GM15510 (cell line): ENCODE measurements around the gene RNF224.
A peak's percentile ranks its signal among the peaks of the same experiment; 100 is the strongest.

Source experiments
- POLR2A ChIP-seq: IDR thresholded peaks from 3 replicates; pipeline ENCODE4 v1.6.1; 2011; ENCODE audit warnings: borderline replicate concordance; ENCODE audit not compliant: insufficient read length; ENCODE audit errors: extremely low read depth

RNF224 gene

GRCh38 chr9:137199411-137200121 lies 27.7 kb upstream of the RNF224 start:
- no peak for TF ChIP-seq POLR2A

- TF ChIP-seq POLR2A = peak; percentile 94
Measured at GRCh38 chr9:137200311-137201204, 26.7 kb upstream of the RNF224 start, which contains the start of gene TPRN. TSS of gene TPRN (minus strand) at chr9:137200741. CDS start at chr9:137200711, 30 bp downstream.

DNA sequence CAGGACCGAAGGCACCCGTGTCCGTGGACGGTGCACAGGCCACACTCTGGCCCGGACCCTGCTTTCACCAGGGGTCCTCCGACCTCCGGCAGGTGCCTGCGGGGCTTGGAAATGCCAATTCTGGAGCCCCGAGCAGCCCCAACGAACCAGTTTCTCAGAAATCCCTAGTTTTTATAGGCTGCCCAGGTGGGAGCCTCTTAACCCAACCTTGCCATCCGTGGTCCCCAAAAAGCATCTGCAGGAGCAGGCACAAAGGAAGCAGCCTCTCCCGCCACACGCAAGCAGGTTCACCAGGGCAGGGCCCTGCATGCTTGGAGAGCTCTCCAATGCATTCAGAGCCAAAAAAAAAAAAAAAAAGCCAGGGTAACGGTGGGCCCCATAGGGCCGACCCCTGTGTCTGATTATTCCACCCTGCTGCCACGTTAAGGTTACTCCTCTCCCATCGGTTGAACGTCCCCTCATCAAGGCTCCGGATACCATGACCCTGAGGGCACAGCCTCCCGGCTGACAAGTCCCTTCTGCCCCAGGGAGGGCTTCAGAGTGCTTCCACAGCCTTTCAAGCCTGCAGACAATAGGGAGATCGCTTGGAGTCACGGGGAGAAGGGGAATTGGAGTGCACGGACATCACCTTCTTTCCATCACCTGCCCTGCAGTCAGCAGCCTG lies 26.0 kb upstream of the RNF224 start:
- no peak for TF ChIP-seq POLR2A

- TF ChIP-seq POLR2A = no peak
Measured at GRCh38 chr9:137202966-137203365, 24.3 kb upstream of the RNF224 start.

DNA sequence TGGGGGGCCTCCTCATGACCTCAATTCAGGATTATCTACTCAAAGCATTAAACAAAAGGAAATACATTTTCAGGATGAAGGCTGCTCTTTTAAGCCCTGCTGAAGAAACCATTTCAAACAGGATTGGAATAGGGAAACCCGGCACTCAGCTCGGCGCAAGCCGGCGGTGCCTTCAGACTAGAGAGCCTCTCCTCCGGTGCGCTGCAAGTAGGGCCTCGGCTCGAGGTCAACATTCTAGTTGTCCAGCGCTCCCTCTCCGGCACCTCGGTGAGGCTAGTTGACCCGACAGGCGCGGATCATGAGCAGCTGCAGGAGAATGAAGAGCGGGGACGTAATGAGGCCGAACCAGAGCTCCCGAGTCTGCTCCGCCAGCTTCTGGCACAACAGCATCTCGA lies 22.6 kb upstream of the RNF224 start:
- TF ChIP-seq POLR2A = no peak

DNA sequence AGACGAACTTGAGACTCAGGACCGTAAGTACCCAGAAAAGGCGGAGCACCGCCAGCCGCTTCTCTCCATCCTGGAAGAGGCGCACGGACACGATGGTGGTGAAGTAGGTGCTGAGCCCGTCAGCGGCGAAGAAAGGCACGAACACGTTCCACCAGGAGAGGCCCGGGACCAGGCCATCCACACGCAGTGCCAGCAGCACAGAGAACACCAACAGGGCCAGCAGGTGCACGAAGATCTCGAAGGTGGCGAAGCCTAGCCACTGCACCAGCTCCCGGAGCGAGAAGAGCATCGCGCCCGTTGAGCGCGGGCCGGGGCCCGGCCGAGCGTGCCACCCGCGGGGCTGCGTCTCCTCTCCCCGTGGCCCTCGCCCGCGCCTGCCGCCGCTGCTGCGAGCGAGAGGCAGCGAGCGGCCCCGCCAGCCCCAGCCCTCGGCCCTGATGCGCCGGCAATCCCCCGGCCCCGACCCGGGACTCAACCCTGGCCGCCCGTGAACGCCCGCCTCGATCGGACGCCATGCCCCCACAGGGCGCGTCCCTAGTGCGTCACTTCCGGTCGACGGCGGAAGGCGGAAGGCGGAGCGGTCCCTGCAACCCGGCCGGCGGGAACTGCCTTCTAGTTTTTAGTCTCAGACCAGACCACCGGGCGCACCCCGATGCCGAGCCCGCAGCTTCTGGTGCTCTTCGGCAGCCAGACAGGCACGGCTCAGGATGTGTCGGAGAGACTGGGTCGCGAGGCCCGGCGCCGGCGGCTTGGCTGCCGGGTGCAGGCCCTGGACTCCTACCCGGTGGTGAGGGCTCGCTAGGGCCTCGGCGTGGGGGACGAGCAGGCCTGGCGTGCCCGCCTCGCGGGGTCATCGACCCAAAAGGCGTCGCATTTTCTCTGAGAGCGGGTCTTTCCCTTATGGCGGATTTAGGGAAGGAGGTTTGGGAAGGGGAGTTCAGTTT lies 21.9 kb upstream of the RNF224 start, which contains the start of the genes NDOR1 and TMEM203:
TSS of gene NDOR1 (plus strand) at position 575 of the 944 bp plus-strand sequence. CDS start at position 653, 78 bp downstream.
TSS of gene TMEM203 (minus strand) at position 523 of the 944 bp plus-strand sequence. CDS start at position 289, 234 bp downstream.
- peak; percentile 88 for TF ChIP-seq POLR2A

- TF ChIP-seq POLR2A = no peak
Measured at GRCh38 chr9:137206602-137207001, 20.7 kb upstream of the RNF224 start.

GRCh38 chr9:137211532-137211931 lies 15.8 kb upstream of the RNF224 start:
- no peak for TF ChIP-seq POLR2A

DNA sequence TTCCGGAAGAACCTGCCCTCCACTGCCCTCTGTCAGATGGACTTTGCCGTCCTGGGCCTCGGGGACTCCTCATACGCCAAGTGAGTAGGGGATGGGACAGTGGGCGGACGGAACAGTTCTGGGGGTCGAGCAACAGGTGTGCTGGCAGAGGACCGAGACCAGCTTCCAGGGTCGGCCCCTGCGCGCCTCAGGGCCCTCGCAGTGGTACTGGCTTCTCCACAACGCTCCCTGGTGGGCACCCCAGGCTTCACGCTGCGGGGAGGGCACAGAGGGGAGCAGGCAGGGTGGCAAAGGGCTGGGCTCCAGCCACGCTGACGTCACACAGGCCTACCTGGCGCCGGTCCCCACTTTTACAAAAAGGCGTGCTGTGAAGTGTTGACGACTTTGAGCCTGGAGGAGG lies 14.8 kb upstream of the RNF224 start:
- TF ChIP-seq POLR2A = no peak

DNA sequence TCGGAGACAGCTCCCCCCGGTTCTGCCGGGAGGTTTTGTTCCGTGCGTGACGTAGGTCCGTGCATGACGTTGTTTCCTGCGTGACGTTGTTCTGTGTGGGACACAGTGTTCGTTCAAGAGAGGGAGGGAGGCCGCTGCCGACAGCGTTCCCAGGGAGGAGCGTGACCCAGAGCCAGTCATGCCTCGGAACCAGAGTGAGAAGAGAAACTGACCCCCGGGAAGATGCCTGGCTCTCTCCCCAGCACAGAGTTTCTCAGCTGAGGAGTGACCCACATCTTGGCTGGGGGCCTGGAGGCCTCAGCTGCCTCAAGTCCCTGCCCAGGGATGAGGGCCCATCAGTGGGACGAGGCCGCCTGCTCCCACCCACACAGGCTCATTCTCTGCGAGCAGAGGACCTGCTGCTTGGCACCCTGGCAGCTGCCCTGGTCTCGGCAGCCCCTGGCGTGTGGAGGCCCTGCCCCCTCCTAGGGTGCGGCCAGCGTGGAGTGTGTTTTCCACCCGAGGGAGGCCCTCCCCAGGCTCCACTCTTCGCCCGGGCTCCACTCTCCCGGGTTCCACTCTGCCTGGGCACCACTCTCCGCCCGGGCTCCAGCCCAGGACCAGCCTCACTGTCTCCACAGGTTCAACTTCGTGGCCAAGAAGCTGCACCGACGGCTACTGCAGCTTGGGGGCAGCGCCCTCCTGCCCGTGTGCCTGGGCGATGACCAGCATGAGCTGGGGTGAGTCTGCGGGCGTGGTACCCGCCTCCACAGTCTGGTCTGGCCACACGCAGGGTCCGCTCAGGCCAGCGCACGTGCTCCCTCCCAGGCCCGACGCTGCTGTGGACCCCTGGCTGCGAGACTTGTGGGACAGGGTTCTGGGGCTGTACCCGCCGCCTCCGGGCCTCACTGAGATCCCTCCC lies 13.9 kb upstream of the RNF224 start:
- no peak for TF ChIP-seq POLR2A

DNA sequence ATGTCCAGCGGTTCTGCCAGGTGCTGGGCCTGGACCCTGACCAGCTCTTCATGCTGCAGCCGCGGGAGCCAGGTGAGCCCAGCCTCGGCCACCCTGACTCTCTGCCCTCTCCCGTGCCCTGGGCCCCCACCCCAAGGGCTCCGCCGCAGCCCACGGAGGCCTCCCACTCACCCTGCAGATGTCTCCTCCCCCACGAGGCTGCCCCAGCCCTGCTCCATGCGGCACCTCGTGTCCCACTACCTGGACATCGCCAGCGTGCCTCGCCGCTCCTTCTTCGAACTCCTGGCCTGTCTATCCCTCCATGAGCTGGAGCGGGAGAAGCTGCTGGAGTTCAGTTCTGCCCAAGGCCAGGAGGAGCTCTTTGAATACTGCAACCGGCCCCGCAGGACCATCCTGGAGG lies 12.7 kb upstream of the RNF224 start:
- TF ChIP-seq POLR2A = no peak

- TF ChIP-seq POLR2A = no peak
Measured at GRCh38 chr9:137215196-137215986, 11.9 kb upstream of the RNF224 start.
